MM.1S (cell line): ENCODE results near the gene LRRC8C.

Experiments used
- EZH2 ChIP-seq: fragments of 300-600 bp; sonication (generic); optimal IDR thresholded peaks from 2 replicates; pipeline ENCODE3; 2017; ENCODE audit warnings: low read depth, mild to moderate bottlenecking, antibody characterized with exemption, low read length, mixed read lengths
- EZH2phosphoT487 ChIP-seq: fragments of 300-600 bp; sonication (generic); IDR thresholded peaks from 2 replicates; pipeline ENCODE4 v1.6.1; 2018; ENCODE audit warnings: antibody characterized with exemption, low read length
- TF ChIP-seq, protein P1 (sequence below): fragments of 300-600 bp; sonication (generic); IDR thresholded peaks from 2 replicates; pipeline ENCODE4 v1.5.1; 2016; ENCODE audit warnings: antibody characterized with exemption, low read length, mixed read lengths

GRCh38 chr1:89706700-89707012 is 73.7 kb downstream of the LRRC8C start:
- no peak for TF ChIP-seq EZH2
- TF ChIP-seq, protein P1, sequence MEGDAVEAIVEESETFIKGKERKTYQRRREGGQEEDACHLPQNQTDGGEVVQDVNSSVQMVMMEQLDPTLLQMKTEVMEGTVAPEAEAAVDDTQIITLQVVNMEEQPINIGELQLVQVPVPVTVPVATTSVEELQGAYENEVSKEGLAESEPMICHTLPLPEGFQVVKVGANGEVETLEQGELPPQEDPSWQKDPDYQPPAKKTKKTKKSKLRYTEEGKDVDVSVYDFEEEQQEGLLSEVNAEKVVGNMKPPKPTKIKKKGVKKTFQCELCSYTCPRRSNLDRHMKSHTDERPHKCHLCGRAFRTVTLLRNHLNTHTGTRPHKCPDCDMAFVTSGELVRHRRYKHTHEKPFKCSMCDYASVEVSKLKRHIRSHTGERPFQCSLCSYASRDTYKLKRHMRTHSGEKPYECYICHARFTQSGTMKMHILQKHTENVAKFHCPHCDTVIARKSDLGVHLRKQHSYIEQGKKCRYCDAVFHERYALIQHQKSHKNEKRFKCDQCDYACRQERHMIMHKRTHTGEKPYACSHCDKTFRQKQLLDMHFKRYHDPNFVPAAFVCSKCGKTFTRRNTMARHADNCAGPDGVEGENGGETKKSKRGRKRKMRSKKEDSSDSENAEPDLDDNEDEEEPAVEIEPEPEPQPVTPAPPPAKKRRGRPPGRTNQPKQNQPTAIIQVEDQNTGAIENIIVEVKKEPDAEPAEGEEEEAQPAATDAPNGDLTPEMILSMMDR: no peak
- no peak for TF ChIP-seq EZH2phosphoT487
